Cardiac muscle cell (in vitro differentiated cells and primary cell): Measurements from ENCODE around the gene SIRPA. TPM values are rescaled to one million over a fixed set of nuclear protein-coding genes. Genes with fewer than 3 reads are reported as not detected.

ENCODE experiments used
- DNase-seq, 2 donors: peaks; one replicate each; pipeline versions ENCODE4 v3.0.0 to v3.0.0-alpha.2; 2010 to 2017; ENCODE audit warnings: low read depth in 1 of 2, low spot score in 1 of 2
- H3K27ac ChIP-seq: fragments of 200-600 bp; sonication (generic); 2 replicates; pipeline ENCODE4 v1.5.1; 2016
- H3K27me3 ChIP-seq: fragments of 200-600 bp; sonication (generic); 2 replicates; pipeline ENCODE4 v1.6.0; 2016; ENCODE audit warnings: control low read depth
- H3K36me3 ChIP-seq: fragments of 200-600 bp; sonication (generic); 2 replicates; pipeline ENCODE4 v1.5.1; 2016; ENCODE audit warnings: control low read depth
- H3K4me1 ChIP-seq: fragments of 200-600 bp; sonication (generic); 2 replicates; pipeline ENCODE4 v1.8.1; 2017; ENCODE audit warnings: low read depth, mild to moderate bottlenecking, mixed run types
- H3K4me3 ChIP-seq: fragments of 200-600 bp; sonication (generic); 2 replicates; pipeline ENCODE4 v1.5.1; 2016; ENCODE audit warnings: mild to moderate bottlenecking
- H3K9me3 ChIP-seq: fragments of 200-600 bp; sonication (generic); 2 replicates; pipeline ENCODE4 v1.5.1; 2017; ENCODE audit warnings: low read depth, mild to moderate bottlenecking, control low read depth
- polyA plus RNA-seq: library from polyadenylated mRNA; unstranded; fragments of >200 nt; fragmentation: Nextera tagmentation; extraction: Ambion mirVana; gene quantifications from 2 replicates; pipeline ENCODE4 v1.2.1, GENCODE V29; 2016
- total RNA-seq: library from RNA; depleted of rRNA; stranded (reverse); fragments of >200 nt; gene quantifications from 2 replicates; pipeline ENCODE4 v1.2.3, GENCODE V29; 2016
- TF ChIP-seq, protein P1 (sequence below): IDR thresholded peaks from 2 replicates; pipeline ENCODE4 v1.5.1; 2012; ENCODE audit warnings: low read depth, mild to moderate bottlenecking, low read length

The SIRPA gene
- total and polyA plus RNA-seq, 2 experiments from 2014 or later, result 42.9 to 43.0 TPM

DNA sequence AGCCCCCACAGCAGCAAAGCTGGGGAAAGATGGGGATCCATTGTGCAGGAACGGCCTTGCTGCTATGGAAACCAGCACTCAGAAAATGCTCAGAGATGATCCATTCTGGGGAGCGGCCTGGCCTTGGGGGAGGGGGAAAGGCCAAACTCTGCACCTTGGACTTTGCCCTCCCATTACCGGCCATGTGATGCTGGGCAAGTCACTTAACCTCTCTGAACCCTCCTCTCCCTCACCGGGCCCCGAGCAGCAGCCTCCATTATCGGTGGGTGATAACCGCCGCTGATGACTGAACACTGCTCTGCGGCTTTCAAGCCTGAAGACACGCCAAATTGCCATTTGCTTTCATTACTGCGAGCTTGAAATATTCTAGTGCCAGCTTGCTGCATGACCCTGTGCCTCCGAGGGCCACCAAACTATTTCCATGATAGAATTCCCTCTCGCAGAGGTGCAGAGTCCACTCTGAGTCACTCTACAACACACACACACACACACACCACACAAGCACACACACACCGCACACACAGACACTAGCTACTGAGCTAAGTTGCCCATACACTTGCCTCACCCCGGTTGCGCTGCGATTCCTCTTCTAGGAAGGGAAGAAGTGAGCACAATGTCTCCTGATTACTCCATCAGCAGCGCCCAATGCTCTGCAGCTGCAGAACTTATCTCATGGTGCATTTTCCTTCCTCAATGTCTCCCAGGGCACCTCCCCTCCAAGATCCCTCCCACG lies 20.6 kb upstream of the SIRPA start:
- Histone ChIP-seq H3K27me3 (no peaks in the 10 kb centered on the region), H3K27ac (no peak overlapping the region), H3K36me3 (no peaks in the 10 kb centered on the region), H3K9me3 (no peaks in the 10 kb centered on the region), H3K4me1 (peaks cover 11% of the 10 kb centered on the region), H3K4me3 (no peak overlapping the region)
- peak in 1 of 2 donors; percentile 52 for DNase-seq
- TF ChIP-seq, protein P1, sequence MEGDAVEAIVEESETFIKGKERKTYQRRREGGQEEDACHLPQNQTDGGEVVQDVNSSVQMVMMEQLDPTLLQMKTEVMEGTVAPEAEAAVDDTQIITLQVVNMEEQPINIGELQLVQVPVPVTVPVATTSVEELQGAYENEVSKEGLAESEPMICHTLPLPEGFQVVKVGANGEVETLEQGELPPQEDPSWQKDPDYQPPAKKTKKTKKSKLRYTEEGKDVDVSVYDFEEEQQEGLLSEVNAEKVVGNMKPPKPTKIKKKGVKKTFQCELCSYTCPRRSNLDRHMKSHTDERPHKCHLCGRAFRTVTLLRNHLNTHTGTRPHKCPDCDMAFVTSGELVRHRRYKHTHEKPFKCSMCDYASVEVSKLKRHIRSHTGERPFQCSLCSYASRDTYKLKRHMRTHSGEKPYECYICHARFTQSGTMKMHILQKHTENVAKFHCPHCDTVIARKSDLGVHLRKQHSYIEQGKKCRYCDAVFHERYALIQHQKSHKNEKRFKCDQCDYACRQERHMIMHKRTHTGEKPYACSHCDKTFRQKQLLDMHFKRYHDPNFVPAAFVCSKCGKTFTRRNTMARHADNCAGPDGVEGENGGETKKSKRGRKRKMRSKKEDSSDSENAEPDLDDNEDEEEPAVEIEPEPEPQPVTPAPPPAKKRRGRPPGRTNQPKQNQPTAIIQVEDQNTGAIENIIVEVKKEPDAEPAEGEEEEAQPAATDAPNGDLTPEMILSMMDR, result no peak

DNA sequence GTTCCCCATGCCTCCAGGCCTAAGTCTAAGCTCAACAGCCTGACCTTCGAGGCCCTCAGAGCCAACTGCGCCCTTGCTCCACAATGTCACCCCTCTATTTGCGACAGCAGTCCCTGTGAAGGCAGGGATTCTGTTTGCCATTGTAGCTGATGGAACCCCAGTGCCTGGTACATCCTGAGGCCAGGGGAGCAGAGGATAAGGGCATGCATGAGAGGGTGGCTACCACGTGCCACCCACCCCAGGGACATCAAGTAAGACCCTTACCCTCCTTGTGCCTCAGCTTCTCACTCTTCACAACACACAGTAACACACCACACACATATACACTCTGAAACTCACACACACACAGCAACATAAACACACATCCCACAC lies 20.0 kb upstream of the SIRPA start:
- Histone ChIP-seq H3K4me3 (no peak overlapping the region), H3K4me1 (peaks cover 15% of the 10 kb centered on the region), H3K27ac (no peak overlapping the region), H3K36me3 (no peaks in the 10 kb centered on the region), H3K27me3 (no peaks in the 10 kb centered on the region), H3K9me3 (no peaks in the 10 kb centered on the region)
- DNase-seq, result no peak
- TF ChIP-seq, protein P1, result no peak

DNA sequence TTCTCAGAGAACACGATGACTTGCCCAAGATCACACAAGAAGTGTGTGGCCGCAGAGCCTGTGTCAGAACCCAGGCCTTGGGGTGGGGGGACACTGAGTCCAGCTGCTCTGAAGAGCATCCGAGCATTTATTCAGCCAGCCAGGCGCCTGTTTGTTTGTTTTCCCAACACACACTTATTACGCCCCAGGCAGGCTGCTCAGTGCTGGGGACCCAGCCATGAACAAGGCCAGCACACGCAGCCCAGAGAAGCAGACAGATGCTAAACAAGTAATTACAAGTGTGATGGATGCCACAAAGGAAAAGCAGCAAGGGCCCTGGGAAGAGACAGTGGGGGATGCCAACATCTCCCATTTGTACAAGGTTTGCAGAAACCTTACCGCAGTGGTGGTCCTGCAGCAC lies 19.4 kb upstream of the SIRPA start:
- DNase-seq, result no peak
- H3K27ac ChIP-seq, result no peak overlapping the region
- TF ChIP-seq, protein P1, result no peak

DNA sequence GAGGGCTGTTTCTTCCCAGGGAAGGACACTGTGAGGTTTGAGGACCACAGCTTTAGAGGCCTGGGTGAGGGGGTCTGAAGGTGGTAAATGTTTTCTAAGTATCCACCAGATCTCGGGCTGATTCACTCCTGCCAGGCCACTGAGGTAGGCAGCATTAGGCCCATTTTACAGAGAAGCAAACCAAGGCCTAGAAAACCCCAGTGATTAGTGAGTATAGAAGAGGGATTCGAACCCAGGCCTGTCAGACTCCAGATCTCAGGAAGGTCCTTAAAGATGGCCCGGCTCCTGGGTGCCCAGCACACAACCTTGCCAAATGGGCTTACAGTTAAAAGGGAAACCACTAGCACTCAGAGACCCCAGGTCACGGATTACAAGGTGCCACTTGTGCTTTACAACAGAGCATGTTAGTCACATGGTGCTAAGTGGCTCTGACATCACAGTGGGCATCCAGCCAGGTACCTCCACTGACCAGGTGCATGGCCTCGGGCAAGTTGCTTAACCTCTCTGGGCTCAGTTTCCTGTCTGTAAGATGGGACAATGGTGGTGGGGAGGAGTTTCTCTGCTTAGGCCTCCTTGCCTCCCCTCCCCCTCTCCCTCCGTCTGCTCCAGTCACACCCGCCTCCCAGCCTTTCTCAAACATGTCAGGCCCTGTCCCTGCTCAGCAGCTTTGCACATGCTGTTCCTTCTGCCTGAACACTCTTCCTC lies 18.8 kb upstream of the SIRPA start:
- H3K4me1 ChIP-seq, result peaks cover 15% of the 10 kb centered on the region
- no peak overlapping the region for H3K27ac ChIP-seq
- H3K9me3 ChIP-seq, result no peaks in the 10 kb centered on the region
- no peaks in the 10 kb centered on the region for H3K27me3 ChIP-seq
- no peaks in the 10 kb centered on the region for H3K36me3 ChIP-seq
- no peak overlapping the region for H3K4me3 ChIP-seq
- no peak for DNase-seq
- TF ChIP-seq, protein P1, result no peak

More for the DNA sequence above, 19.4 kb upstream of the SIRPA start:
- Histone ChIP-seq H3K4me1 (peaks cover 15% of the 10 kb centered on the region), H3K27me3 (no peaks in the 10 kb centered on the region), H3K4me3 (no peak overlapping the region), H3K36me3 (no peaks in the 10 kb centered on the region), H3K9me3 (no peaks in the 10 kb centered on the region)

DNA sequence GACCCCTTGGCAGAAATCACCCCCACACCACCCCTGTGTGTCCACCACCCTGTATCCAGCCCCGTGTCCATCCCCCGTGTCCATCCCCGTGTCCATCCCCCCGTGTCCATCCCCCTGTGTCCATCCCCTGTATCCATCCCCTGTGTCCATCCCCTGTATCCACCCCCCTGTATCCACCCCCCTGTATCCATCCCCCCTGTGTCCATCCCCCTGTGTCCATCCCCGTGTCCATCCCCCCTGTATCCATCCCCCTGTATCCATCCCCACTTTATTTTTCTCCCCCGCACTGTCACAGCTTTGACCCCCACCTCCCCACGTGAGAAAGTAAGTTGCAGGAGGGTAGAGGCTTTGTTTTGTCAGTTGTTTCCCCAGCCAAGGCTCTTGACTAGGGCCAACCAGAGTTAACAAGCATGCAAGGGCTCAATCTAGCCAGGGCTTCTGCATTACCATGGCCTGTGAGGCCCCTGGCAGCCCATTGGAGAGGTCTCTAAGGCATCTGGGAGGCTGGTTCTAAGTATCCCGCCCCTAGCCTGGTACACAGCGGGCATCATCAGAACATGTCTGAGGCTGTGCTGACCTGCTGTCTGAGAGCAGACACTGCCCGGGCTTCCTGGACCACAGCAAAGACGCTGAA lies 18.1 kb upstream of the SIRPA start:
- no peaks in the 10 kb centered on the region for H3K9me3 ChIP-seq

More for the DNA sequence above, 18.1 kb upstream of the SIRPA start:
- H3K27me3 ChIP-seq, result no peaks in the 10 kb centered on the region
- DNase-seq, result peak in 1 of 2 donors; percentile 50
- no peaks in the 10 kb centered on the region for H3K36me3 ChIP-seq
- H3K27ac ChIP-seq, result no peak overlapping the region
- no peak overlapping the region for H3K4me3 ChIP-seq
- TF ChIP-seq, protein P1, result no peak
- H3K4me1 ChIP-seq, result peaks cover 15% of the 10 kb centered on the region
